ENCODE results near the gene PTTG1.

GRCh38 chr5:160445132-160445531, 23.5 kb downstream of the PTTG1 start:
- TF ChIP-seq CTCF (IDR thresholded peaks at IDR 0.05 in 2 of 3, conservative IDR thresholded peaks at IDR 0.05 in 1 of 3; ENCODE audit: insufficient read depth in 2 of 3, low read depth in 1 of 3, low read length in 3 of 3), result no peak
- TF ChIP-seq ZFX (CRISPR knock-in tag; IDR thresholded peaks at IDR 0.05), result no peak
- TF ChIP-seq ETS1 (conservative IDR thresholded peaks at IDR 0.05; ENCODE audit: control insufficient read depth, low read depth, low read length), result no peak
- TF ChIP-seq ZNF280A (IDR thresholded peaks at IDR 0.05; ENCODE audit: low read depth, partially characterized antibody), result no peak
- no peak for TF ChIP-seq ETV1 (tag; conservative IDR thresholded peaks at IDR 0.05; ENCODE audit: low read depth)
- no peak for TF ChIP-seq LEF1 (IDR thresholded peaks at IDR 0.05)
- TF ChIP-seq POLR2AphosphoS2 (IDR thresholded peaks at IDR 0.05; ENCODE audit: low read length), result no peak
- TF ChIP-seq XRCC4 (IDR thresholded peaks at IDR 0.05; ENCODE audit: extremely low read depth, insufficient read depth, insufficient read length), result no peak

Measured in K562 (cell line).